WTC11 (cell line): ENCODE data around the gene PTPN5. TPM values are rescaled to one million over a fixed set of nuclear protein-coding genes. Genes with fewer than 3 reads are reported as not detected.

Experiments
- ATAC-seq: fragments of 200-7000 bp; cut with Tn5 transposase; 2 replicates; pipeline ENCODE4 v1.10.0; 2021; ENCODE audit warnings: mild to moderate bottlenecking, moderate library complexity
- CTCF ChIA-PET: fragments of 300-600 bp; sonication (Branson Sonifier 250); formaldehyde crosslinking; loops from one replicate; lab custom pipeline; 2021; ENCODE audit warnings: antibody characterized with exemption; lab: Charles Lee
- POLR2A ChIA-PET: fragments of 350-600 bp; sonication (Branson Sonifier 250); formaldehyde crosslinking; loops from one replicate; lab custom pipeline; 2021; ENCODE audit warnings: antibody characterized with exemption; lab: Charles Lee
- DNase-seq: peaks from one replicate; pipeline ENCODE4 v3.0.0; 2021; ENCODE audit warnings: low spot score
- H3K27ac Mint-ChIP-seq: 2 replicates; pipeline ENCODE4 v1.8.0; 2021; ENCODE audit warnings: mixed read lengths
- H3K27me3 Mint-ChIP-seq: 2 replicates; pipeline ENCODE4 v1.8.0; 2021; ENCODE audit warnings: low read depth, mild to moderate bottlenecking, moderate library complexity, mixed read lengths
- H3K36me3 Mint-ChIP-seq: 2 replicates; pipeline ENCODE4 v1.8.0; 2021; ENCODE audit warnings: mixed read lengths
- H3K4me1 Mint-ChIP-seq: 2 replicates; pipeline ENCODE4 v1.8.0; 2022; ENCODE audit warnings: mixed read lengths
- H3K4me3 Mint-ChIP-seq: 2 replicates; pipeline ENCODE4 v1.8.0; 2021; ENCODE audit warnings: mild to moderate bottlenecking, moderate library complexity, mixed read lengths
- H3K9me3 Mint-ChIP-seq: 2 replicates; pipeline ENCODE4 v1.8.0; 2021; ENCODE audit warnings: mixed read lengths
- ATF2 ChIP-seq: sonication (generic); formaldehyde crosslinking; IDR thresholded peaks from 2 replicates; pipeline ENCODE4 v1.8.1; 2022; ENCODE audit warnings: low read depth, missing genetic modification reagents, borderline replicate concordance
- ATF6 ChIP-seq: sonication (generic); formaldehyde crosslinking; IDR thresholded peaks from 2 replicates; pipeline ENCODE4 v1.8.1; 2023; ENCODE audit warnings: mild to moderate bottlenecking, missing genetic modification reagents
- E2F4 ChIP-seq: sonication (generic); formaldehyde crosslinking; IDR thresholded peaks from 2 replicates; pipeline ENCODE4 v1.8.1; 2022; ENCODE audit warnings: low read depth, mild to moderate bottlenecking, moderate library complexity, missing genetic modification reagents, borderline replicate concordance
- FOXP1 ChIP-seq: sonication (generic); formaldehyde crosslinking; IDR thresholded peaks from 2 replicates; pipeline ENCODE4 v1.8.0; 2022; ENCODE audit warnings: missing genetic modification reagents, mild to moderate bottlenecking, moderate library complexity, borderline replicate concordance
- PRRX2 ChIP-seq: fragments of 250-450 bp; sonication (Bioruptor Pico); IDR thresholded peaks from 2 replicates; pipeline ENCODE4 v1.8.0; 2021; ENCODE audit warnings: mild to moderate bottlenecking
- RELA ChIP-seq: sonication (generic); formaldehyde crosslinking; IDR thresholded peaks from 2 replicates; pipeline ENCODE4 v1.8.1; 2022; ENCODE audit warnings: missing genetic modification reagents, mild to moderate bottlenecking, borderline replicate concordance
- TEAD4 ChIP-seq: sonication (generic); formaldehyde crosslinking; IDR thresholded peaks from 2 replicates; pipeline ENCODE4 v1.8.0; 2022; ENCODE audit warnings: mild to moderate bottlenecking, missing genetic modification reagents
- ZNF512 ChIP-seq: sonication (generic); formaldehyde crosslinking; IDR thresholded peaks from 2 replicates; pipeline ENCODE4 v1.8.1; 2022; ENCODE audit warnings: missing genetic modification reagents, borderline replicate concordance
- ZNF532 ChIP-seq: fragments of 250-450 bp; sonication (Bioruptor Pico); IDR thresholded peaks from 2 replicates; pipeline ENCODE4 v1.9.0; 2021; ENCODE audit warnings: mild to moderate bottlenecking, borderline replicate concordance
- total RNA-seq: library from RNA; stranded (reverse); gene quantifications from 3 replicates; pipeline ENCODE4 v1.2.3, GENCODE V29; 2021

PTPN5 gene
- total RNA-seq, 1 experiment from 2014 or later = 4.5 TPM

GRCh38 chr11:18713646-18714442 lies 77.8 kb downstream of the PTPN5 start:
- Mint-ChIP-seq H3K4me1 (no peaks in the 10 kb centered on the region), H3K27me3 (peaks cover 49% of the 10 kb centered on the region), H3K9me3 (no peaks in the 10 kb centered on the region), H3K4me3 (no peak overlapping the region), H3K27ac (no peak overlapping the region), H3K36me3 (no peaks in the 10 kb centered on the region)
- DNase-seq = no peak
- TF ChIP-seq ATF6 (CRISPR knock-in tag) (no peak), ZNF532 (CRISPR knock-in tag) (no peak), PRRX2 (CRISPR knock-in tag) (no peak), FOXP1 (no peak)
- ATAC-seq = no peak
- POLR2A ChIA-PET = no interaction called here
- CTCF ChIA-PET = interaction anchor here (1.6 to 2.0 kb wide), 2 partner anchors 8 to 14 kb away, joined by 3 to 12 read pairs; no protein-coding TSS in a partner anchor

GRCh38 chr11:18710545-18710944 lies 81.1 kb downstream of the PTPN5 start:
- no peaks in the 10 kb centered on the region for H3K9me3 Mint-ChIP-seq

More at GRCh38 chr11:18710545-18710944, 81.1 kb downstream of the PTPN5 start:
- peaks cover 48% of the 10 kb centered on the region for H3K27me3 Mint-ChIP-seq
- ATAC-seq (no peak), DNase-seq (no peak)
- H3K36me3 Mint-ChIP-seq = no peaks in the 10 kb centered on the region
- ChIA-PET POLR2A (no interaction called here), CTCF (no interaction called here)
- TF ChIP-seq E2F4 (CRISPR knock-in tag) (no peak), RELA (CRISPR knock-in tag) (no peak), TEAD4 (no peak), ATF2 (CRISPR knock-in tag) (no peak), ZNF512 (CRISPR knock-in tag) (no peak)
- H3K27ac Mint-ChIP-seq = no peak overlapping the region
- no peak overlapping the region for H3K4me3 Mint-ChIP-seq
- peaks cover 6% of the 10 kb centered on the region for H3K4me1 Mint-ChIP-seq
